GM23338 (cell line): ENCODE measurements around the gene AUH. TPM values are rescaled to one million over a fixed set of nuclear protein-coding genes. Genes with fewer than 3 reads are reported as not detected.

ENCODE experiments used
- ATAC-seq: fragments of 200-7000 bp; cut with Tn5 transposase; 3 replicates; pipeline ENCODE4 v1.9.1; 2020
- DNase-seq: peaks from one replicate; pipeline ENCODE4 v3.0.0-alpha.2; 2015; ENCODE audit warnings: low spot score
- H2AFZ ChIP-seq: fragments of 200-600 bp; sonication (generic); 2 replicates; pipeline ENCODE4 v1.8.0; 2016; ENCODE audit warnings: antibody characterized with exemption, mild to moderate bottlenecking, moderate library complexity
- H3F3A ChIP-seq: fragments of 200-600 bp; sonication (generic); replicated peaks from 2 replicates; pipeline ENCODE4 v1.8.0; 2017; ENCODE audit warnings: antibody characterized with exemption, mixed run types, low read depth
- H3K27ac ChIP-seq: fragments of 200-600 bp; sonication (generic); 2 replicates; pipeline ENCODE4 v1.6.1; 2016; ENCODE audit warnings: low read depth
- H3K27me3 ChIP-seq: fragments of 200-600 bp; sonication (generic); 2 replicates; pipeline ENCODE4 v1.8.0; 2016; ENCODE audit warnings: mild to moderate bottlenecking, mixed run types, moderate library complexity; ENCODE audit not compliant: insufficient read depth
- H3K36me3 ChIP-seq: fragments of 200-600 bp; sonication (generic); 2 replicates; pipeline ENCODE4 v1.8.0; 2016; ENCODE audit warnings: mild to moderate bottlenecking; ENCODE audit not compliant: insufficient read depth
- H3K4me1 ChIP-seq: fragments of 200-600 bp; sonication (generic); 2 replicates; pipeline ENCODE4 v1.8.0; 2016; ENCODE audit warnings: mild to moderate bottlenecking, moderate library complexity; ENCODE audit not compliant: insufficient read depth
- H3K4me2 ChIP-seq: fragments of 200-600 bp; sonication (generic); 2 replicates; pipeline ENCODE4 v1.7.1; 2017; ENCODE audit warnings: mixed run types
- H3K4me3 ChIP-seq: fragments of 200-600 bp; sonication (generic); 2 replicates; pipeline ENCODE4 v1.6.1; 2016; ENCODE audit warnings: mixed run types
- H3K79me2 ChIP-seq: fragments of 200-600 bp; sonication (generic); replicated peaks from 2 replicates; pipeline ENCODE4 v1.8.0; 2017; ENCODE audit warnings: mild to moderate bottlenecking; ENCODE audit not compliant: insufficient read depth
- H3K9me2 ChIP-seq: fragments of 200-600 bp; sonication (generic); 2 replicates; pipeline ENCODE4 v1.8.0; 2017; ENCODE audit not compliant: insufficient read depth
- H4K20me1 ChIP-seq: fragments of 200-600 bp; sonication (generic); replicated peaks from 2 replicates; pipeline ENCODE4 v1.8.0; 2017; ENCODE audit warnings: mild to moderate bottlenecking; ENCODE audit not compliant: insufficient read depth
- H3K27ac Mint-ChIP-seq: 2 replicates; pipeline ENCODE4 v1.8.0; 2020; ENCODE audit warnings: inconsistent platforms, mild to moderate bottlenecking, moderate library complexity, mixed read lengths
- H3K27me3 Mint-ChIP-seq: 3 replicates; pipeline ENCODE4 v1.8.0; 2022; ENCODE audit warnings: low read depth, mild to moderate bottlenecking, moderate library complexity, mixed read lengths, inconsistent platforms; ENCODE audit not compliant: insufficient read depth, poor library complexity
- H3K36me3 Mint-ChIP-seq: 3 replicates; pipeline ENCODE4 v1.8.0; 2021; ENCODE audit warnings: low read depth, mild to moderate bottlenecking, inconsistent platforms, moderate library complexity, mixed read lengths
- H3K4me1 Mint-ChIP-seq: 3 replicates; pipeline ENCODE4 v1.8.0; 2020; ENCODE audit warnings: mild to moderate bottlenecking, inconsistent platforms, mixed read lengths
- H3K4me3 Mint-ChIP-seq: 3 replicates; pipeline ENCODE4 v1.8.0; 2021; ENCODE audit warnings: moderate library complexity, mild to moderate bottlenecking, inconsistent platforms, mixed read lengths
- H3K9me3 Mint-ChIP-seq: 3 replicates; pipeline ENCODE4 v1.8.0; 2020; ENCODE audit warnings: moderate library complexity, mild to moderate bottlenecking, inconsistent platforms, mixed read lengths
- CTCF ChIP-seq, 2 experiments: fragments of 200-600 bp in 1 of 2; sonication (generic) in 1 of 2; conservative IDR thresholded peaks; 2 replicates each; pipeline versions ENCODE4 v1.5.1 to v1.6.1; 2016 to 2017; ENCODE audit warnings: antibody characterized with exemption in 2 of 2, low read depth in 2 of 2, mild to moderate bottlenecking in 2 of 2, moderate library complexity in 1 of 2
- ETS1 ChIP-seq: IDR thresholded peaks from 2 replicates; pipeline ENCODE4 v1.6.1; 2016; ENCODE audit warnings: antibody characterized with exemption
- EZH2 ChIP-seq: fragments of 200-600 bp; sonication (generic); IDR thresholded peaks from one replicate; pipeline ENCODE4 v1.8.0; 2017; ENCODE audit warnings: antibody characterized with exemption, mild to moderate bottlenecking, low read depth; ENCODE audit not compliant: unreplicated experiment
- JUNB ChIP-seq: IDR thresholded peaks from one replicate; pipeline ENCODE4 v1.6.1; 2016; ENCODE audit warnings: antibody characterized with exemption; ENCODE audit not compliant: unreplicated experiment
- NANOG ChIP-seq: IDR thresholded peaks from 2 replicates; pipeline ENCODE4 v1.6.1; 2016; ENCODE audit warnings: antibody characterized with exemption, borderline replicate concordance
- POLR2AphosphoS5 ChIP-seq: IDR thresholded peaks from 2 replicates; pipeline ENCODE4 v1.6.1; 2016; ENCODE audit warnings: antibody characterized with exemption, low read depth
- STAT1 ChIP-seq: IDR thresholded peaks from one replicate; pipeline ENCODE4 v1.6.1; 2016; ENCODE audit warnings: antibody characterized with exemption; ENCODE audit not compliant: unreplicated experiment
- ZNF114 ChIP-seq: fragments of 250-450 bp; sonication (Bioruptor Pico); IDR thresholded peaks from 2 replicates; pipeline ENCODE4 v1.5.0; 2020; ENCODE audit warnings: mild to moderate bottlenecking, moderate library complexity
- ZNF331 ChIP-seq: fragments of 250-450 bp; sonication (Bioruptor Pico); IDR thresholded peaks from 2 replicates; pipeline ENCODE4 v1.5.0; 2020; ENCODE audit warnings: low read depth, mild to moderate bottlenecking, moderate library complexity
- polyA plus RNA-seq: library from polyadenylated mRNA; unstranded; fragments of >200 nt; fragmentation: Nextera tagmentation; extraction: Ambion mirVana; gene quantifications from 2 replicates; pipeline ENCODE4 v1.2.1, GENCODE V29; 2016
- total RNA-seq: library from RNA; depleted of rRNA; stranded (reverse); fragments of >200 nt; shearing (Covaris generic); gene quantifications from 2 replicates; pipeline ENCODE4 v1.2.3, GENCODE V29; 2014
- TF ChIP-seq, protein P1 (sequence below): IDR thresholded peaks from one replicate; pipeline ENCODE4 v1.6.1; 2018; ENCODE audit warnings: antibody characterized with exemption; ENCODE audit not compliant: unreplicated experiment
- TF ChIP-seq, protein P2 (sequence below): fragments of 250-450 bp; sonication (Bioruptor Pico); IDR thresholded peaks from 2 replicates; pipeline ENCODE4 v1.5.0; 2020; ENCODE audit warnings: mild to moderate bottlenecking, moderate library complexity

AUH gene
- total and polyA plus RNA-seq, 2 experiments from 2014 or later: 28.8 to 34.2 TPM

DNA sequence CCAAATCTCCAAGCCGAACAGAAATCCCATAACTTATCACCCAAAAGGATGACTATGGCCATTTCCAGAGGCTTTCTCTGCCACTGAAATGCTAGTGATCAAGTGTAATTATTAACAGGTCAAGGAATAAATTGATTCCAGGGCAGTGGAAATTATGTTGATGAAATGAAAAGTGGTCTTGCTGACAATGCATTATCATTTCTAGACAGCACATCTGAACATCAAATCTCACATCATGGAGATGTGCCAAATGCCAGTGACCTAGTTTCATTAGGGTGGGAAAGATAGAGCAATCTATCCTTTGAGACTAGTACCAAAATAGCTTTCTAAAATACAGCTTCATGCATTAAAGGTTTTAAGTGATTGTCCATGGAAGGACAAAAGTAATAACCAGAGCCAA is 86.1 kb downstream of the AUH start (continued):
- TF ChIP-seq JUNB: no peak
- TF ChIP-seq, protein P1, sequence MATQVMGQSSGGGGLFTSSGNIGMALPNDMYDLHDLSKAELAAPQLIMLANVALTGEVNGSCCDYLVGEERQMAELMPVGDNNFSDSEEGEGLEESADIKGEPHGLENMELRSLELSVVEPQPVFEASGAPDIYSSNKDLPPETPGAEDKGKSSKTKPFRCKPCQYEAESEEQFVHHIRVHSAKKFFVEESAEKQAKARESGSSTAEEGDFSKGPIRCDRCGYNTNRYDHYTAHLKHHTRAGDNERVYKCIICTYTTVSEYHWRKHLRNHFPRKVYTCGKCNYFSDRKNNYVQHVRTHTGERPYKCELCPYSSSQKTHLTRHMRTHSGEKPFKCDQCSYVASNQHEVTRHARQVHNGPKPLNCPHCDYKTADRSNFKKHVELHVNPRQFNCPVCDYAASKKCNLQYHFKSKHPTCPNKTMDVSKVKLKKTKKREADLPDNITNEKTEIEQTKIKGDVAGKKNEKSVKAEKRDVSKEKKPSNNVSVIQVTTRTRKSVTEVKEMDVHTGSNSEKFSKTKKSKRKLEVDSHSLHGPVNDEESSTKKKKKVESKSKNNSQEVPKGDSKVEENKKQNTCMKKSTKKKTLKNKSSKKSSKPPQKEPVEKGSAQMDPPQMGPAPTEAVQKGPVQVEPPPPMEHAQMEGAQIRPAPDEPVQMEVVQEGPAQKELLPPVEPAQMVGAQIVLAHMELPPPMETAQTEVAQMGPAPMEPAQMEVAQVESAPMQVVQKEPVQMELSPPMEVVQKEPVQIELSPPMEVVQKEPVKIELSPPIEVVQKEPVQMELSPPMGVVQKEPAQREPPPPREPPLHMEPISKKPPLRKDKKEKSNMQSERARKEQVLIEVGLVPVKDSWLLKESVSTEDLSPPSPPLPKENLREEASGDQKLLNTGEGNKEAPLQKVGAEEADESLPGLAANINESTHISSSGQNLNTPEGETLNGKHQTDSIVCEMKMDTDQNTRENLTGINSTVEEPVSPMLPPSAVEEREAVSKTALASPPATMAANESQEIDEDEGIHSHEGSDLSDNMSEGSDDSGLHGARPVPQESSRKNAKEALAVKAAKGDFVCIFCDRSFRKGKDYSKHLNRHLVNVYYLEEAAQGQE: no peak
- no peak for TF ChIP-seq CTCF (conservative IDR thresholded peaks at IDR 0.05; ENCODE audit: low read depth in 2 of 2)

GRCh38 chr9:91274949-91275492 is 86.7 kb downstream of the AUH start:
- Histone ChIP-seq H3K36me3 (no peaks in the 10 kb centered on the region), H3K4me1 (peaks cover 8% of the 10 kb centered on the region; the same call in 1 of the 2 replicates), H3K9me2 (no peaks in the 10 kb centered on the region), H2AFZ (no peak overlapping the region), H3F3A (no peaks in the 10 kb centered on the region), H4K20me1 (no peaks in the 10 kb centered on the region; the same call in 1 of the 2 replicates), H3K4me3 (no peak overlapping the region), H3K27ac (no peak overlapping the region), H3K79me2 (peaks cover 7% of the 10 kb centered on the region; the same call in 1 of the 2 replicates), H3K27me3 (no peaks in the 10 kb centered on the region), H3K4me2 (no peak overlapping the region)
- no peaks in the 10 kb centered on the region for H3K9me3 Mint-ChIP-seq
- no peaks in the 10 kb centered on the region for H3K36me3 Mint-ChIP-seq
- H3K4me3 Mint-ChIP-seq: no peak overlapping the region
- no peak for ATAC-seq
- no peak for DNase-seq
- H3K4me1 Mint-ChIP-seq: peaks cover 16% of the 10 kb centered on the region
- no peak overlapping the region for H3K27ac Mint-ChIP-seq
- no peaks in the 10 kb centered on the region for H3K27me3 Mint-ChIP-seq
- TF ChIP-seq POLR2AphosphoS5 (no peak), ZNF331 (CRISPR knock-in tag) (no peak), ETS1 (no peak), ZNF114 (CRISPR knock-in tag) (no peak), EZH2 (no peak), NANOG (no peak), STAT1 (no peak)
- TF ChIP-seq, protein P2, sequence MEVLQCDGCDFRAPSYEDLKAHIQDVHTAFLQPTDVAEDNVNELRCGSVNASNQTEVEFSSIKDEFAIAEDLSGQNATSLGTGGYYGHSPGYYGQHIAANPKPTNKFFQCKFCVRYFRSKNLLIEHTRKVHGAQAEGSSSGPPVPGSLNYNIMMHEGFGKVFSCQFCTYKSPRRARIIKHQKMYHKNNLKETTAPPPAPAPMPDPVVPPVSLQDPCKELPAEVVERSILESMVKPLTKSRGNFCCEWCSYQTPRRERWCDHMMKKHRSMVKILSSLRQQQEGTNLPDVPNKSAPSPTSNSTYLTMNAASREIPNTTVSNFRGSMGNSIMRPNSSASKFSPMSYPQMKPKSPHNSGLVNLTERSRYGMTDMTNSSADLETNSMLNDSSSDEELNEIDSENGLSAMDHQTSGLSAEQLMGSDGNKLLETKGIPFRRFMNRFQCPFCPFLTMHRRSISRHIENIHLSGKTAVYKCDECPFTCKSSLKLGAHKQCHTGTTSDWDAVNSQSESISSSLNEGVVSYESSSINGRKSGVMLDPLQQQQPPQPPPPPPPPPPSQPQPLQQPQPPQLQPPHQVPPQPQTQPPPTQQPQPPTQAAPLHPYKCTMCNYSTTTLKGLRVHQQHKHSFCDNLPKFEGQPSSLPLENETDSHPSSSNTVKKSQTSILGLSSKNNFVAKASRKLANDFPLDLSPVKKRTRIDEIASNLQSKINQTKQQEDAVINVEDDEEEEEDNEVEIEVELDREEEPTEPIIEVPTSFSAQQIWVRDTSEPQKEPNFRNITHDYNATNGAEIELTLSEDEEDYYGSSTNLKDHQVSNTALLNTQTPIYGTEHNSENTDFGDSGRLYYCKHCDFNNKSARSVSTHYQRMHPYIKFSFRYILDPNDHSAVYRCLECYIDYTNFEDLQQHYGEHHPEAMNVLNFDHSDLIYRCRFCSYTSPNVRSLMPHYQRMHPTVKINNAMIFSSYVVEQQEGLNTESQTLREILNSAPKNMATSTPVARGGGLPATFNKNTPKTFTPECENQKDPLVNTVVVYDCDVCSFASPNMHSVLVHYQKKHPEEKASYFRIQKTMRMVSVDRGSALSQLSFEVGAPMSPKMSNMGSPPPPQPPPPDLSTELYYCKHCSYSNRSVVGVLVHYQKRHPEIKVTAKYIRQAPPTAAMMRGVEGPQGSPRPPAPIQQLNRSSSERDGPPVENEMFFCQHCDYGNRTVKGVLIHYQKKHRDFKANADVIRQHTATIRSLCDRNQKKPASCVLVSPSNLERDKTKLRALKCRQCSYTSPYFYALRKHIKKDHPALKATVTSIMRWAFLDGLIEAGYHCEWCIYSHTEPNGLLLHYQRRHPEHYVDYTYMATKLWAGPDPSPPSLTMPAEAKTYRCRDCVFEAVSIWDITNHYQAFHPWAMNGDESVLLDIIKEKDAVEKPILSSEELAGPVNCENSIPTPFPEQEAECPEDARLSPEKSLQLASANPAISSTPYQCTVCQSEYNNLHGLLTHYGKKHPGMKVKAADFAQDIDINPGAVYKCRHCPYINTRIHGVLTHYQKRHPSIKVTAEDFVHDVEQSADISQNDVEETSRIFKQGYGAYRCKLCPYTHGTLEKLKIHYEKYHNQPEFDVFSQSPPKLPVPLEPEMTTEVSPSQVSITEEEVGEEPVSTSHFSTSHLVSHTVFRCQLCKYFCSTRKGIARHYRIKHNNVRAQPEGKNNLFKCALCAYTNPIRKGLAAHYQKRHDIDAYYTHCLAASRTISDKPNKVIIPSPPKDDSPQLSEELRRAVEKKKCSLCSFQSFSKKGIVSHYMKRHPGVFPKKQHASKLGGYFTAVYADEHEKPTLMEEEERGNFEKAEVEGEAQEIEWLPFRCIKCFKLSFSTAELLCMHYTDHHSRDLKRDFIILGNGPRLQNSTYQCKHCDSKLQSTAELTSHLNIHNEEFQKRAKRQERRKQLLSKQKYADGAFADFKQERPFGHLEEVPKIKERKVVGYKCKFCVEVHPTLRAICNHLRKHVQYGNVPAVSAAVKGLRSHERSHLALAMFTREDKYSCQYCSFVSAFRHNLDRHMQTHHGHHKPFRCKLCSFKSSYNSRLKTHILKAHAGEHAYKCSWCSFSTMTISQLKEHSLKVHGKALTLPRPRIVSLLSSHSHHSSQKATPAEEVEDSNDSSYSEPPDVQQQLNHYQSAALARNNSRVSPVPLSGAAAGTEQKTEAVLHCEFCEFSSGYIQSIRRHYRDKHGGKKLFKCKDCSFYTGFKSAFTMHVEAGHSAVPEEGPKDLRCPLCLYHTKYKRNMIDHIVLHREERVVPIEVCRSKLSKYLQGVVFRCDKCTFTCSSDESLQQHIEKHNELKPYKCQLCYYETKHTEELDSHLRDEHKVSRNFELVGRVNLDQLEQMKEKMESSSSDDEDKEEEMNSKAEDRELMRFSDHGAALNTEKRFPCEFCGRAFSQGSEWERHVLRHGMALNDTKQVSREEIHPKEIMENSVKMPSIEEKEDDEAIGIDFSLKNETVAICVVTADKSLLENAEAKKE: no peak
